SU-DHL-6 (cell line): ENCODE data around the gene CNOT8.

Source experiments
- H2AFZ ChIP-seq: fragments of 200-600 bp; sonication (generic); 2 replicates; pipeline ENCODE4 v1.6.1; 2014; ENCODE audit warnings: low read depth, mild to moderate bottlenecking, moderate library complexity, mixed read lengths, antibody characterized with exemption, low read length; ENCODE audit not compliant: severe bottlenecking
- H3F3A ChIP-seq: fragments of 200-600 bp; shearing (Covaris generic); 2 replicates; pipeline ENCODE4 v1.6.0; 2016; ENCODE audit warnings: antibody characterized with exemption, mild to moderate bottlenecking; ENCODE audit not compliant: insufficient read depth
- H3K27ac ChIP-seq: fragments of 200-600 bp; sonication (generic); 2 replicates; pipeline ENCODE4 v1.5.1; 2016; ENCODE audit warnings: low read depth, mild to moderate bottlenecking, low read length, moderate library complexity, mixed read lengths
- H3K27me3 ChIP-seq: fragments of 200-600 bp; sonication (generic), shearing (Covaris generic); 2 replicates; pipeline ENCODE4 v1.6.0; 2014; ENCODE audit warnings: mild to moderate bottlenecking, low read length
- H3K36me3 ChIP-seq: fragments of 200-600 bp; sonication (generic); 2 replicates; pipeline ENCODE4 v1.6.1; 2014; ENCODE audit warnings: mild to moderate bottlenecking, low read length, mixed read lengths
- H3K4me2 ChIP-seq: fragments of 300-600, 200-600 bp; shearing (Covaris generic), sonication (generic); 2 replicates; pipeline ENCODE4 v1.6.0; 2014; ENCODE audit warnings: low read length, low read depth, mild to moderate bottlenecking; ENCODE audit not compliant: poor library complexity, severe bottlenecking
- H3K4me3 ChIP-seq: fragments of 200-600 bp; sonication (generic); 2 replicates; pipeline ENCODE4 v1.5.1; 2014; ENCODE audit warnings: antibody characterized with exemption, low read length, mild to moderate bottlenecking, mixed read lengths; ENCODE audit not compliant: insufficient read depth, poor library complexity, severe bottlenecking
- H3K79me2 ChIP-seq: fragments of 200-600 bp; sonication (generic); 2 replicates; pipeline ENCODE4 v1.6.1; 2014; ENCODE audit warnings: mild to moderate bottlenecking, low read length, moderate library complexity; ENCODE audit not compliant: insufficient read depth
- H3K9ac ChIP-seq: fragments of 200-600 bp; sonication (generic); 2 replicates; pipeline ENCODE4 v1.7.0; 2014; ENCODE audit warnings: mild to moderate bottlenecking, low read length
- H3K9me2 ChIP-seq: fragments of 200-600 bp; sonication (generic); replicated peaks from 2 replicates; pipeline ENCODE4 v1.6.1; 2014; ENCODE audit warnings: low read length; ENCODE audit not compliant: insufficient read depth
- H3K9me3 ChIP-seq: fragments of 200-600 bp; sonication (generic); 2 replicates; pipeline ENCODE4 v1.6.1; 2014; ENCODE audit warnings: low read length, mixed read lengths; ENCODE audit not compliant: insufficient read depth
- H4K20me1 ChIP-seq: fragments of 200-600 bp; sonication (generic); 2 replicates; pipeline ENCODE4 v1.6.1; 2014; ENCODE audit warnings: low read depth, mild to moderate bottlenecking, antibody characterized with exemption, low read length, moderate library complexity, mixed read lengths
- CTCF ChIP-seq: fragments of 200-600 bp; sonication (generic); IDR thresholded peaks from one replicate; pipeline ENCODE4 v1.5.1; 2017; ENCODE audit warnings: antibody characterized with exemption, mild to moderate bottlenecking, low read length, moderate library complexity; ENCODE audit not compliant: insufficient read depth, poor library complexity, severe bottlenecking
- EZH2phosphoT487 ChIP-seq: fragments of 200-600 bp; sonication (generic), shearing (Covaris generic); conservative IDR thresholded peaks from 2 replicates; pipeline ENCODE4 v1.6.1; 2018; ENCODE audit warnings: mild to moderate bottlenecking, antibody characterized with exemption, low read length, moderate library complexity, mixed read lengths

CNOT8 gene

GRCh38 chr5:154871734-154872133, 13.3 kb downstream of the CNOT8 start:
- no peaks in the 10 kb centered on the region for H3K9me3 ChIP-seq
- no peaks in the 10 kb centered on the region for H3K9me2 ChIP-seq
- no peak overlapping the region for H3K9ac ChIP-seq
- H2AFZ ChIP-seq, result no peak overlapping the region
- peaks cover 41% of the 10 kb centered on the region for H3K36me3 ChIP-seq
- TF ChIP-seq EZH2phosphoT487, result no peak
- no peak for TF ChIP-seq CTCF
- no peaks in the 10 kb centered on the region for H4K20me1 ChIP-seq
- H3K27me3 ChIP-seq, result no peaks in the 10 kb centered on the region
- H3K4me2 ChIP-seq, result no peak overlapping the region
- peaks cover 3% of the 10 kb centered on the region; the same call in 1 of the 2 replicates for H3F3A ChIP-seq
- no peak overlapping the region for H3K4me3 ChIP-seq
- H3K27ac ChIP-seq, result no peak overlapping the region
- no peaks in the 10 kb centered on the region; the same call in 1 of the 2 replicates for H3K79me2 ChIP-seq

GRCh38 chr5:154873791-154874331, 15.4 kb downstream of the CNOT8 start:
- Histone ChIP-seq H3K27ac (no peak overlapping the region), H3K27me3 (no peaks in the 10 kb centered on the region), H3K9me2 (no peaks in the 10 kb centered on the region), H3K36me3 (peaks cover 36% of the 10 kb centered on the region), H2AFZ (no peak overlapping the region), H3K4me3 (no peak overlapping the region), H4K20me1 (no peaks in the 10 kb centered on the region), H3K9me3 (peaks cover 6% of the 10 kb centered on the region; the same call in 1 of the 2 replicates), H3K9ac (no peak overlapping the region), H3K79me2 (no peaks in the 10 kb centered on the region), H3F3A (no peaks in the 10 kb centered on the region), H3K4me2 (no peak overlapping the region)
- no peak for TF ChIP-seq CTCF
- no peak for TF ChIP-seq EZH2phosphoT487

DNA sequence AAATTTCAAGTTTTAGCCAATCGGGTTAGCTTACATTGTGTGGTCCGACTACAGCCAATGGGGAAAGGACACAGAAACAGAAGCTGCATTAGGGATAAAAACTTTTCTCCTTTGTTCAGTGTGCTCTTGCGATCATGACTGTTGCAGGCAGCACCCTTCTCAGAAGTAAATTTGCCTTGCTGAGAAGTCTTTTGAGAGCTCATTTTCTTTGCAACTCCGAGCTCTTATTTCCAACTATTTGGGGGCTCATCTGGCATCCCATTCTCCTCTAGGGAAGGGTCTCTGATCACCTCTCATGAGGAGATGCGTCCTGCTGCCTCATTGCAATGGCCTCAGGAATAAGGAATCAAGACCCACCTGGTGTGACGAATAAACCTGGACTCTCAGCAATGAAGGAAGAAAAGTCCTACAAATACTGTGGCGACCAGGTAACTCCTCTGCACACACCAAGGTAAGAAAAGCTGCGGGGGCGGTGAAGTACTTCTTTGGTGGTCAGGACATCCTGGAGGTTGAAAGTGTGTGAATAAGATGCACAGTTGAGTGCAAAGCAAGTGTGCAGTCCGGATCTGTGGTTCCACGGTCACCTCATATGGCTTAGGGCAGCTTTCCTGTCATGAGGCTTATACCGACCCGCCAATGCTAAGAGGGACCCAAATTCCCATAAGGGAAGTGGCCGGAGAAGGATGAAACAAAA, 20.4 kb downstream of the CNOT8 start:
- Histone ChIP-seq H3F3A (no peaks in the 10 kb centered on the region; the same call in 1 of the 2 replicates), H3K9me3 (peaks cover 12% of the 10 kb centered on the region; the same call in 1 of the 2 replicates), H3K4me3 (no peak overlapping the region), H4K20me1 (no peaks in the 10 kb centered on the region), H3K4me2 (no peak overlapping the region), H3K36me3 (peaks cover 23% of the 10 kb centered on the region), H3K9ac (no peak overlapping the region), H3K27me3 (no peaks in the 10 kb centered on the region), H3K9me2 (no peaks in the 10 kb centered on the region), H3K79me2 (no peaks in the 10 kb centered on the region), H2AFZ (no peak overlapping the region), H3K27ac (no peak overlapping the region)
- TF ChIP-seq CTCF (no peak), EZH2phosphoT487 (no peak)
